Measurements from ENCODE around the gene TENT4B.
A peak's percentile ranks its signal among the peaks of the same experiment; 100 is the strongest.

The TENT4B gene

DNA sequence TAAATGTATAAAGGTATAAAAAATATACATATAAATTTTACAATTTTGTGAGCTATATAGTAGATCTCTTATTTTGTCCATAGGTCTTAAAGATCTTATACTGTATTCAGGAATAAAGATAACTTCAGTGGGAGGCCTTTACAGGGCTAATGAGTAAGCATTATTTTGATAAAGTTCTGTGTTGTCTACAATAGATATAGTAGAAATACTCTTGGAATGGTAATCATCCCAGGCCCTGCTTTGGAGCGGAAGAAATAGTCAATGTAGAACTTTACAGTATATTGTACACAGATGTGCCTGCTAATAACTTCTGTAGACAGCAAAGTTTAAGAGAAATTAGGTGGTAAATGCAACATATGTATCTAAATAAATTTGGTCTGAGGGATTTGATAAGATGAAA is 42.6 kb downstream of the TENT4B start:
- DNase-seq (ENCODE audit: low spot score): no peak

GRCh38 chr16:50197582-50197981 is 44.5 kb downstream of the TENT4B start:
- DNase-seq (ENCODE audit: low spot score): no peak

DNA sequence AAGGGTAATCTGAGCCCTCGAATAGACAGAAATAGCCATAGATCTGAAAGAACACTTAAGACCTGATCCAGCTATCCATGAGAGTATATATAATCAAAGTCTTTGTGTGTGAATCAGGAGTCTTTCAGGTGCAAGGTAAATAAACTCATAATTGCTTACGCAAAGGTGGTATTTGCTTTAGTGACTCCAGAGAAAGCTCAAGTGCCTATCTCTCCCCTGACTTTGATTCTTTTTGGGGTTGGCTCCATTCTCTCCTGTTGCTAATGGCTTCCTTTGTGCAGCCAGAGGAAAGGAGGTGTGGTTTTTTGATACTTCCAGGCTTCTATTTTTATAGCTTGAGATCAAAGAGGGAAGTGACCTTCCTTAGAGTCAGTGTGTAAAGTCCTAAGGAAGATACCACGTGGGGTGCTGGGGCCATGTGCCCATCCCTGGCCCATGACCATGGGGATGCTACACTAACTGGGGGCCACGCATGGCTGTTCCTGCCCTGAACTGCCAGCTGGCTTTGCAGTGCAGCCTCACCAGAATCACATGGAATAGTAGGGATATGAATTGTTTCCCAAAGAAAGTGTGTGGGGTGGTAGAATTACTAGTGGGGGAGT is 45.8 kb downstream of the TENT4B start:
- DNase-seq (ENCODE audit: low spot score): peak; percentile 21

GRCh38 chr16:50201787-50202186 is 48.7 kb downstream of the TENT4B start:
- no peak for DNase-seq (ENCODE audit: low spot score)

- peak; percentile 70 for DNase-seq (ENCODE audit: low spot score)
Measured at GRCh38 chr16:50202926-50203624, 50.0 kb downstream of the TENT4B start.

GRCh38 chr16:50203681-50204080 is 50.6 kb downstream of the TENT4B start:
- DNase-seq (ENCODE audit: low spot score): no peak

GRCh38 chr16:50204453-50205108 is 51.5 kb downstream of the TENT4B start:
- DNase-seq (ENCODE audit: low spot score): no peak

GRCh38 chr16:50207652-50208051 is 54.5 kb downstream of the TENT4B start:
- DNase-seq (ENCODE audit: low spot score): no peak

DNA sequence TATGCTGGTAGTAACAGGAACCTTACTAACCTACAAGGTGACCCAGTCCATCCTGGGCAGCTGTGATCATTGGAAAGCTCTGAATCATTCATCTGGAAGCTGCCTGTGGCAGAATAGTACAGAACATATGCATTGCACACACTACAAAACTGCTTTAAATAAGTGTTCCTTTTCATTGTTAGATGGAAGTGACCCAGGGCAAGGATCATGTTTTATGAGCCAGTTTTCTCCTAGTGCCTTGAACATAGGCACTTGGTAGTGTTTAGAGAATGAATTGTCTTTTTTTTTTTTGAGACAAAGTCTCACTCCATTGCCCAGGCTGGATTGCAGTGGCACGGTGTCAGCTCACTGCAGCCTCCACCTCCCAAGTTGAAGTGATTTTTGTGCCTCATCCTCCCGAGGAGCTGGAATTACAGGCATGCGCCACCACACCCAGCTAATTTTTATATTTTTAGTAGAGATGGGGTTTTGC is 55.4 kb downstream of the TENT4B start:
- DNase-seq (ENCODE audit: low spot score): no peak

DNA sequence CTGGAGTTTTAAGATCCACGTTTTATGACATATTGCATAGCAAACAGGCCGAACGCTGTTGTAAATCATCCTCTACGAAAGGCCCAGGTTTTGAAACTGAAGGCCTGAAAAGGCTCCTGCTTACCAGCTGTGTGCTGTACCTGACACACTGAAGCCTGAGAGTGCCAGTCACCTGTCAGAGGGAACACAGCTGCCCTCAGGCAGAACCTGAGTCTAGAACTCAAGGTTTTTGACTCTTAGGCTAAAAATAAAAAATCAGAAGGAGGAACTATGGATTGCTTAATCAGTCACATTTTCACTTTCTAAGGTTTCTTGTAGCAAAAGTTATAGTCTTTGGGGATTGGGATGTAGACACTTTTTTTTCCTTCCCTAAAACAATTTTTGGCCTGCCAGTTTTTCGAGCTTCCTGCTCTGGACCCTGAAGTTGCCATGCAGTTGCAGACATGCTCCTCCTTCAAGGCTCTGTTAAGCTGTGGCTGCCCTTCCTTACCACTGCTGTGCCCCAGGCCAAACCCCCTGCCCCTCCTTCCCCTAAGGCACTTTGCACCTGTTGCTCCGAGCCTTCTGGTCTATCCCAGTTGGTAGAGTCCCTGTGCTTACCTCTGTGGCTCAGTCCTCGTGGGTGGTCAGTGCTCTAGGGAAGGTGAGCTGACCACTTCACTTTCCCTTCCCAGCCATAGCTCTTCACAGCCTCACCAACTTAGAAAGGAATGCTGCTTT is 56.6 kb downstream of the TENT4B start:
- no peak for DNase-seq (ENCODE audit: low spot score)

GRCh38 chr16:50210266-50211038 is 57.3 kb downstream of the TENT4B start:
- peak; percentile 56 for DNase-seq (ENCODE audit: low spot score)

DNA sequence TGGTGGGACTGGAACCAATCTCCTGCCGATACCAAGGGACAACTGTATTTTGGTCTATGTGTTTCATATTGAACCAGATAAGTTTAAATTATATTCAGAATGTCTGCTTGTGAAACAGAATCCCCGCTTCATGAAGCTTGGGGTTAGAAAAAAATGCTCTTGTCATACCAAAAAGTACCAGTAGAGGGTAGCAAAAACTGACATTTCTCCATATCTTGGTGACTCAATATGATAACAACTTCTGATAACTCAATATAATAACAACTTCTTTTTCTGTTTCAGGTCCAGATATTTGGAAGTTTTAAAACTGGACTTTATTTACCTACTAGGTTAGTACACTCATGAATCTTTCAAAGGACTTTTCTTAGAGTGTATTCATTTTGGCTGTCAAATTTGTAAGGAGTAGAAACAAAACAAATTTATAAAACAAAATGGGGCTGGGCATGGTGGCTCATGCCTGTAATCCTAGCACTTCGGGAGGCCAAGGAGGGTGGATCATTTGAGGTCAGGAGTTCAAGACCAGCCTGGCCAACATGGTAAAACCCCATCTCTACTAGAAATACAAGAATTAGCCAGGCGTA is 60.9 kb downstream of the TENT4B start:
- DNase-seq (ENCODE audit: low spot score): no peak

GRCh38 chr16:50215680-50216079 is 62.6 kb downstream of the TENT4B start:
- no peak for DNase-seq (ENCODE audit: low spot score)

- no peak for DNase-seq (ENCODE audit: low spot score)
Measured at GRCh38 chr16:50216231-50216630, 63.1 kb downstream of the TENT4B start.

DNA sequence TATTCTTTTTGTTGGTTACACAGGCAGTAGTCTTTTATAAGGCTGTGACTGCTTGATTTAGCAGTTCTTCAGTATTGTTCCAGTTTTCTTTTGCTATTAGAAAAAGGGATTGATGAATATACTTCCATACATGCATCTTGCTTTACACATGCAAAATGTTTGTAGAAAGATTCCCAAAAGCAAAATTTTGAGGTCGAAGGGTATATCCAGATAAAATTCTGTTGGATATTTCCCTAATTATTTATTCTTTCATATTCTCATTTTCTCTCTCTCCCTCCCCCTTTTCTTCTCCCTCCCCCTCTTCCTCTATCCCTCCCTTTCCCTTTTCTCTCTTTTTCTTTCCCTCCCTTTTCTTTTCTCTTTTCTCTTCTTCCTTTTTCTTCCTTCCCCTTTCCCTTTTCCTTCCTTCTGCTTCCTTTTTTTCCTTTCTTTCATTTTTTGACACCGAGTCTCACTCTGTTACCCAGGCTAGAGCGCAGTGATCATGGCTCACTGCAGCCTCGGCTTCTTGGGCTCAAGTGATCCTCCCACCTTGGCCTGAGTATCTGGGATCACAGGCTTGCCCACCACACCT is 66.4 kb downstream of the TENT4B start:
- no peak for DNase-seq (ENCODE audit: low spot score)

DNA sequence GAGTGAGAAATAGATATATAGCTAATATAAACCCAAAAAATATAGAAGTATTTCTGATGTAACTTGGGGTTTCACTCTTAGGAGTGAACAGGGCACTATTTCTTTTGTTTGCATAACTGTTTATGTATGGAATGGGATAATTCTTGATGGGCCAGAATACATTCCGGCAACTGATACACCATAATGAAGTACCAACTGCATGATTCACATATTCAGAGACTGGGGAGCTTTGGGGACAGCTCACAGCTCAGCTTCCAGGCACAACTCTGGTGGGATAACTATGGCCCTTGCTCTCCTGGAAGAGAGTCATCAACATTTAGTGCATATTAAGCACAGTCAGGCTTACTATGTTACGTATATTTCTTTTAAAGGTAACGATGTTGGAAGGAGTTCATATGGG is 71.2 kb downstream of the TENT4B start:
- DNase-seq (ENCODE audit: low spot score): no peak

GRCh38 chr16:50227120-50227519 is 74.0 kb downstream of the TENT4B start:
- DNase-seq (ENCODE audit: low spot score): no peak

DNA sequence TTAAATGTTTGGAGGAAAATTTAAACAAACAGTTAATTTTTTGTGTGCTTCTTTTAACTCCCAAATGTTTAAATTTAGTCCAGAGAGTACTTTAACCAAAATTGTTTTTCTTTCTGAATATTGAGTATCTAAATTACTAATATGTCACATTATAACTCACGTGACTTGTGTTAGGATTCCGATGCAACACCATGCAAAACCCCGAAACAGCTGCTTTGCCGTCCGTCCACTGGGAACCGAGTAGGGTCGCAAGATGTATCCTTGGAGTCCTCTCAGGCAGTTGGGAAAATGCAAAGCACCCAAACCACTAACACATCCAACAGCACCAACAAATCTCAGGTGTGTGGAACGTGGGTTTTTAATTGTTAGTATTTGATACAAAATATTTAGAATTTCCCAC is 74.6 kb downstream of the TENT4B start:
- no peak for DNase-seq (ENCODE audit: low spot score)

- DNase-seq (ENCODE audit: low spot score): no peak
Measured at GRCh38 chr16:50228364-50228868, 75.3 kb downstream of the TENT4B start.

DNA sequence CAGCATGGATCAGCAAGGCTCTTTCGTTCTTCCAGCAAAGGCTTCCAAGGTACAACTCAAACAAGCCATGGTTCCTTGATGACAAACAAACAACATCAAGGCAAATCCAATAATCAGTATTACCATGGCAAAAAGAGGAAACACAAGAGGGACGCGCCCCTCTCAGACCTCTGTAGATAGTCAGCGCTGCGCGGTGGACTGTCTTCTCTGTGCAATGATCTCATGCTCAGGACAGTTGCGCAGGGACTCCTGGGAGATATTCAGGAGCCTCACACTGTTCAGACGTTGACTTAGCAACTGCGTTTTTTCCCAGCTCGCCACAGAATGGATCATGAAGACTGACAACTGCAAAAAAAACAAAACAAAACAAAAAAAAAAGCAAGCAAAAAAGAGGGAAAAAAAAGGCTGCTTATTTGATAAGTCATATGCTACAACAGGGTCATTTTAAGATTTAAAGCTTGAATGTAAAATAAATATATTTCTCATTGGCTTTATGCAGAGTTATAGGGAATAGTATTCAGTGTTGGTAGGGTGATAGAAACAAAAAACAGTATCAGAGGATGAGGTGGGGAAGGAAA is 76.1 kb downstream of the TENT4B start:
- no peak for DNase-seq (ENCODE audit: low spot score)
